ENCODE data around the gene GPANK1.

GRCh38 chr6:31669676-31670075 is 4.9 kb upstream of the GPANK1 start, which contains the start of gene LY6G5B:
- TF ChIP-seq CTCF (IDR thresholded peaks at IDR 0.05; ENCODE audit: low read length) (no peak), EZH2 (IDR thresholded peaks at IDR 0.05; ENCODE audit: borderline replicate concordance, low read length) (no peak)
